Measurements from ENCODE around the gene TMEM151A.

- TF ChIP-seq RAD21 (IDR thresholded peaks at IDR 0.05) = no peak
- TF ChIP-seq JUND (IDR thresholded peaks at IDR 0.05) = no peak
- TF ChIP-seq, protein P1, sequence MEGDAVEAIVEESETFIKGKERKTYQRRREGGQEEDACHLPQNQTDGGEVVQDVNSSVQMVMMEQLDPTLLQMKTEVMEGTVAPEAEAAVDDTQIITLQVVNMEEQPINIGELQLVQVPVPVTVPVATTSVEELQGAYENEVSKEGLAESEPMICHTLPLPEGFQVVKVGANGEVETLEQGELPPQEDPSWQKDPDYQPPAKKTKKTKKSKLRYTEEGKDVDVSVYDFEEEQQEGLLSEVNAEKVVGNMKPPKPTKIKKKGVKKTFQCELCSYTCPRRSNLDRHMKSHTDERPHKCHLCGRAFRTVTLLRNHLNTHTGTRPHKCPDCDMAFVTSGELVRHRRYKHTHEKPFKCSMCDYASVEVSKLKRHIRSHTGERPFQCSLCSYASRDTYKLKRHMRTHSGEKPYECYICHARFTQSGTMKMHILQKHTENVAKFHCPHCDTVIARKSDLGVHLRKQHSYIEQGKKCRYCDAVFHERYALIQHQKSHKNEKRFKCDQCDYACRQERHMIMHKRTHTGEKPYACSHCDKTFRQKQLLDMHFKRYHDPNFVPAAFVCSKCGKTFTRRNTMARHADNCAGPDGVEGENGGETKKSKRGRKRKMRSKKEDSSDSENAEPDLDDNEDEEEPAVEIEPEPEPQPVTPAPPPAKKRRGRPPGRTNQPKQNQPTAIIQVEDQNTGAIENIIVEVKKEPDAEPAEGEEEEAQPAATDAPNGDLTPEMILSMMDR (IDR thresholded peaks at IDR 0.05; ENCODE audit: low read depth, low read length, missing input control) = no peak
- TF ChIP-seq MAX (IDR thresholded peaks at IDR 0.05) = no peak
- TF ChIP-seq SP1 (IDR thresholded peaks at IDR 0.05) = no peak
- no peak for TF ChIP-seq FOXA1 (IDR thresholded peaks at IDR 0.05)
- no peak for TF ChIP-seq TAF1 (conservative IDR thresholded peaks at IDR 0.05)
- no peak for TF ChIP-seq YY1 (IDR thresholded peaks at IDR 0.05)
These were observed 13.2 kb upstream of the TMEM151A start for GRCh38 chr11:66278363-66279091.

Measured in liver (tissue), 3 donors.